ENCODE results near the gene PRR5L.

PRR5L gene

DNA sequence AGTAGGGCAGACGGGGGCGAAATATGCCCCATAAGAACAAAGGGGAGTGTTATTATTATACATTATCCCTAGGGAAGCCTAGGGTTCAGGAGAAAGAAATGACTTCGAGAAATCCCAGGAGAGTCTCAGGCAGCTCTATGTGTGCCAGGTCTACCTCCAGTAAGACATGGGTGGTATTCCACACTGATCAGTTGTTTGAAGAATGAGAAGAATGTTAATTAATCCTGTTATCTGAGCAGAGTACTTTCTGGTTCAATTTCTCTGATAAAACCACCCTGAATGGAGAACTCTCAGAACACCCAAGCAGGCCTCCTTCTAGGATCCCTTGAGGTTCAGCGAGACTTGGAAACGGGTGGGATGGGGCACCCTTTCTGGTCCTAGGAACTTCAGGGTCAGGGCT lies 46.2 kb downstream of the PRR5L start:
- Histone ChIP-seq H3K4me2 (ENCODE audit: low read length) (no peak overlapping the region), H3K36me3 (ENCODE audit: control insufficient read depth, insufficient read depth, low read length) (no peaks in the 10 kb centered on the region), H2AFZ (no peak overlapping the region), H3K79me2 (no peaks in the 10 kb centered on the region), H3K4me1 (no peaks in the 10 kb centered on the region), H3K27ac (no peak overlapping the region), H3K9ac (no peak overlapping the region), H3K27me3 (ENCODE audit: control insufficient read depth, insufficient read depth, low read length) (no peaks in the 10 kb centered on the region), H3K4me3 (ENCODE audit: low read depth, low read length) (no peak overlapping the region), H3K9me3 (ENCODE audit: control insufficient read depth, low read length) (no peaks in the 10 kb centered on the region)
- TF ChIP-seq CTCF (IDR thresholded peaks at IDR 0.05): no peak

GRCh38 chr11:36343436-36343835 lies 47.3 kb downstream of the PRR5L start:
- Histone ChIP-seq H3K79me2 (no peaks in the 10 kb centered on the region), H2AFZ (no peak overlapping the region), H3K27me3 (ENCODE audit: control insufficient read depth, insufficient read depth, low read length) (no peaks in the 10 kb centered on the region), H3K4me2 (ENCODE audit: low read length) (no peak overlapping the region), H3K4me3 (ENCODE audit: low read depth, low read length) (no peak overlapping the region), H3K9me3 (ENCODE audit: control insufficient read depth, low read length) (no peaks in the 10 kb centered on the region), H3K36me3 (ENCODE audit: control insufficient read depth, insufficient read depth, low read length) (no peaks in the 10 kb centered on the region), H3K27ac (no peak overlapping the region), H3K4me1 (no peaks in the 10 kb centered on the region), H3K9ac (no peak overlapping the region)
- TF ChIP-seq CTCF (IDR thresholded peaks at IDR 0.05): no peak

DNA sequence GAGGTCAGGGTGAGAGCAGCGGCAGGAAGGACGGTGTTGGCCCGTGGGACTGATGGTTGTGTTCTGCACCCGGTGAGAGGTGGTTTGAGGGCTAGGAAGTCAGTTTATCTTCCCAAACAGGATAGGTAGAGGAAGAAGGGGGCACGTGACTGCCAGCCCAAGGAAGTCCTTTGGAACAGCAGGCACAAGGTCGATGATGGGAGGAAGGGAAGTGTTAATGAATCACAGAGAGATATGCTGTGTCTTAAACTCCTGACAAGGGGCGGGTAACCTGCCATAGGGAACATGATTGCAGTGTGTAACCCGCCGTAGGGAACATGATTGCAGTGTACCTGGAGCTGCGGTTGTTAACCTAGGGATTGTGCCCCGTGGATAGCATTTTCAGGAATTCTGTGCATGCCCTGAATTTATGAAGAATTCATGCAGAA lies 49.0 kb downstream of the PRR5L start:
- no peak overlapping the region for H3K4me2 ChIP-seq (ENCODE audit: low read length)
- H3K27ac ChIP-seq: no peak overlapping the region
- no peak overlapping the region for H3K9ac ChIP-seq
- H3K9me3 ChIP-seq (ENCODE audit: control insufficient read depth, low read length): no peaks in the 10 kb centered on the region
- no peaks in the 10 kb centered on the region for H3K79me2 ChIP-seq
- TF ChIP-seq CTCF (IDR thresholded peaks at IDR 0.05): no peak
- no peaks in the 10 kb centered on the region for H3K27me3 ChIP-seq (ENCODE audit: control insufficient read depth, insufficient read depth, low read length)
- H2AFZ ChIP-seq: no peak overlapping the region
- H3K36me3 ChIP-seq (ENCODE audit: control insufficient read depth, insufficient read depth, low read length): no peaks in the 10 kb centered on the region
- no peaks in the 10 kb centered on the region for H3K4me1 ChIP-seq
- H3K4me3 ChIP-seq (ENCODE audit: low read depth, low read length): no peak overlapping the region

DNA sequence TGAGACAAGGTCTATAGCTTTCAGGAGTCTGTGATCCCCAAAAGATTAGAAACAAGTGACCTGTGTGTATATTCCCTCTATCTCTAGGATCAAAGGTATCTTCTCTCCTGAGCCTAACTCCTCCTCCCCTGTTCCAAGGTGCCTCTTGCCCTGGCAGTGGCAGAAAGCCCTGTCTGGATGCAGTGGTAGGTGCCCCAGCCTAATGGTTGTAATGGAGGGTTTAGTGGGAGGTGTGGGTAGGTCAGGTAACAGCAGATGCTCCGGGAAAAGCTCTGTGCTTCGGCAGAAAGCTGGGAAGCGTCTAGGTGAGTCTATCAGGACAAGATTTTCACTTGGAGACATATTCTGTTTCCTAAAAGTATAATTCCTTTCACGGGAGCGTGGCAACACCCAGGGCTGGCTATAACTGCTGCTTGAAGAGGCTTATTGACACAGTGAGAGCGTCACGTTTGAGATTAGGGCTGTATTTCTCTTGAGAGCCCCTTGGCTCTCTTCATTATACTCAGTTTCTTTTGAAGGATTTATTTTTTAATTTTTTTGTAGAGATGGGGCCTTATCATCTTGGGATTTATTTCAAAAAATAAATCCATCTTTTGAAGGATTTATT lies 49.5 kb downstream of the PRR5L start:
- H3K27ac ChIP-seq: no peak overlapping the region
- no peak for TF ChIP-seq CTCF (IDR thresholded peaks at IDR 0.05)
- no peaks in the 10 kb centered on the region for H3K4me1 ChIP-seq

More for the DNA sequence above, 49.5 kb downstream of the PRR5L start:
- Histone ChIP-seq H3K36me3 (ENCODE audit: control insufficient read depth, insufficient read depth, low read length) (no peaks in the 10 kb centered on the region), H3K79me2 (no peaks in the 10 kb centered on the region), H3K9me3 (ENCODE audit: control insufficient read depth, low read length) (no peaks in the 10 kb centered on the region), H3K27me3 (ENCODE audit: control insufficient read depth, insufficient read depth, low read length) (no peaks in the 10 kb centered on the region), H3K4me2 (ENCODE audit: low read length) (no peak overlapping the region), H2AFZ (no peak overlapping the region), H3K9ac (no peak overlapping the region), H3K4me3 (ENCODE audit: low read depth, low read length) (no peak overlapping the region)
